Calu3 (cell line): ENCODE results near the gene TMPRSS13. TPM values are rescaled to one million over a fixed set of nuclear protein-coding genes. Genes with fewer than 3 reads are reported as not detected.

Experiments
- BruUV-seq: library from RNA; stranded (reverse); fragments of 400-500 nt; replicated peaks from 2 replicates; lab custom pipeline; 2021; lab: Mats Ljungman, UMichigan
- CTCF ChIA-PET: fragments of 300-600 bp; sonication (Branson Sonifier 250); formaldehyde crosslinking; loops from one replicate; lab custom pipeline; 2022; ENCODE audit warnings: antibody characterized with exemption; lab: Charles Lee
- DNase-seq: peaks from one replicate; pipeline ENCODE4 v3.0.0; 2022
- H3K27ac Mint-ChIP-seq: one replicate; pipeline ENCODE4 v1.8.0; 2022; ENCODE audit warnings: mixed read lengths; ENCODE audit not compliant: unreplicated experiment
- H3K27me3 Mint-ChIP-seq: one replicate; pipeline ENCODE4 v1.8.0; 2022; ENCODE audit warnings: mixed read lengths; ENCODE audit not compliant: unreplicated experiment
- H3K36me3 Mint-ChIP-seq: one replicate; pipeline ENCODE4 v1.8.0; 2022; ENCODE audit warnings: mild to moderate bottlenecking, moderate library complexity, mixed read lengths; ENCODE audit not compliant: insufficient read depth, unreplicated experiment
- H3K4me1 Mint-ChIP-seq: one replicate; pipeline ENCODE4 v1.8.0; 2022; ENCODE audit warnings: mild to moderate bottlenecking, low read depth, mixed read lengths; ENCODE audit not compliant: unreplicated experiment
- H3K4me3 Mint-ChIP-seq: one replicate; pipeline ENCODE4 v1.8.0; 2022; ENCODE audit warnings: mild to moderate bottlenecking, low read depth, moderate library complexity, mixed read lengths; ENCODE audit not compliant: unreplicated experiment
- H3K9me3 Mint-ChIP-seq: one replicate; pipeline ENCODE4 v1.8.0; 2022; ENCODE audit warnings: low read depth, mixed read lengths; ENCODE audit not compliant: unreplicated experiment
- CTCF ChIP-seq: fragments of 200-600 bp; IDR thresholded peaks from one replicate; pipeline ENCODE4 v1.8.0; 2022; ENCODE audit warnings: antibody characterized with exemption; ENCODE audit not compliant: unreplicated experiment
- intact Hi-C: fragments of 100-400 bp; cut with micrococcal nuclease; formaldehyde crosslinking; loops from one replicate; pipeline ENCODE4 v1.10.0; 2022; ENCODE audit not compliant: unreplicated experiment
- total RNA-seq: library from RNA; stranded (reverse); gene quantifications from 2 replicates; pipeline ENCODE4 v1.2.3, GENCODE V29; 2022

TMPRSS13 gene
- total RNA-seq, 1 experiment from 2014 or later, result 2.3 TPM

- no peak for DNase-seq
- Mint-ChIP-seq H3K36me3 (no peaks in the 10 kb centered on the region), H3K4me1 (no peaks in the 10 kb centered on the region), H3K4me3 (no peak overlapping the region), H3K27me3 (peaks cover 30% of the 10 kb centered on the region), H3K27ac (no peak overlapping the region), H3K9me3 (no peaks in the 10 kb centered on the region)
- intact Hi-C loops, result no loop called here
- TF ChIP-seq CTCF, result no peak
- no TSS peak for BruUV-seq
- CTCF ChIA-PET, result no interaction called here
Measured at GRCh38 chr11:117918366-117919255, 10.6 kb downstream of the TMPRSS13 start.

GRCh38 chr11:117917591-117918151 lies 11.5 kb downstream of the TMPRSS13 start:
- Mint-ChIP-seq H3K27me3 (peaks cover 39% of the 10 kb centered on the region), H3K4me1 (no peaks in the 10 kb centered on the region), H3K4me3 (no peak overlapping the region), H3K27ac (no peak overlapping the region), H3K36me3 (no peaks in the 10 kb centered on the region), H3K9me3 (no peaks in the 10 kb centered on the region)
- DNase-seq, result no peak
- intact Hi-C loops, result no loop called here
- no TSS peak for BruUV-seq
- CTCF ChIA-PET, result no interaction called here
- no peak for TF ChIP-seq CTCF

GRCh38 chr11:117916956-117917355 lies 12.2 kb downstream of the TMPRSS13 start:
- no peak overlapping the region for H3K27ac Mint-ChIP-seq
- no peaks in the 10 kb centered on the region for H3K9me3 Mint-ChIP-seq
- BruUV-seq, result no TSS peak
- intact Hi-C loops, result no loop called here
- DNase-seq, result no peak
- TF ChIP-seq CTCF, result no peak
- CTCF ChIA-PET, result no interaction called here
- H3K27me3 Mint-ChIP-seq, result peaks cover 46% of the 10 kb centered on the region
- H3K4me1 Mint-ChIP-seq, result no peaks in the 10 kb centered on the region
- H3K4me3 Mint-ChIP-seq, result no peak overlapping the region
- H3K36me3 Mint-ChIP-seq, result no peaks in the 10 kb centered on the region

- no TSS peak for BruUV-seq
- Mint-ChIP-seq H3K4me3 (no peak overlapping the region), H3K36me3 (no peaks in the 10 kb centered on the region), H3K27ac (no peak overlapping the region), H3K9me3 (no peaks in the 10 kb centered on the region), H3K27me3 (peaks cover 47% of the 10 kb centered on the region), H3K4me1 (no peaks in the 10 kb centered on the region)
- no peak for TF ChIP-seq CTCF
- intact Hi-C loops, result no loop called here
- no peak for DNase-seq
- CTCF ChIA-PET, result no interaction called here
Measured at GRCh38 chr11:117915672-117916235, 13.4 kb downstream of the TMPRSS13 start.
